Stimulated activated CD4-positive, alpha-beta T cell treated with anti-CD3 and anti-CD28 coated beads, Interleukin-15, amount 100 ng/mL, for 1 hour (primary cell): ENCODE measurements around the gene FOCAD.

Experiments
- DNase-seq, 2 donors: peaks; one replicate each; pipeline ENCODE4 v3.0.0-alpha.2; 2020; ENCODE audit warnings: low read depth in 1 of 2, low spot score in 1 of 2

The FOCAD gene

GRCh38 chr9:20728493-20729220 lies 44.6 kb downstream of the FOCAD start:
- no peak for DNase-seq

GRCh38 chr9:20729523-20729922 lies 45.5 kb downstream of the FOCAD start:
- no peak for DNase-seq

GRCh38 chr9:20732118-20732517 lies 48.1 kb downstream of the FOCAD start:
- DNase-seq, result no peak

- no peak for DNase-seq
These were observed 50.2 kb downstream of the FOCAD start for GRCh38 chr9:20734275-20734674.

GRCh38 chr9:20740304-20740703 lies 56.2 kb downstream of the FOCAD start:
- DNase-seq, result no peak

- DNase-seq, result no peak
These were observed 57.0 kb downstream of the FOCAD start for GRCh38 chr9:20740929-20741582.

- DNase-seq, result no peak
These were observed 58.8 kb downstream of the FOCAD start for GRCh38 chr9:20742833-20743232.

- no peak for DNase-seq
These were observed 60.1 kb downstream of the FOCAD start for GRCh38 chr9:20744036-20744630.

GRCh38 chr9:20746967-20747366 lies 62.9 kb downstream of the FOCAD start:
- no peak for DNase-seq

GRCh38 chr9:20749496-20750198 lies 65.6 kb downstream of the FOCAD start:
- DNase-seq, result no peak

- no peak for DNase-seq
These were observed 69.7 kb downstream of the FOCAD start for GRCh38 chr9:20753761-20754160.

- no peak for DNase-seq
These were observed 70.5 kb downstream of the FOCAD start for GRCh38 chr9:20754556-20754955.

- DNase-seq, result no peak
These were observed 76.3 kb downstream of the FOCAD start for GRCh38 chr9:20760246-20760891.

- no peak for DNase-seq
These were observed 86.9 kb downstream of the FOCAD start for GRCh38 chr9:20770947-20771346.

- DNase-seq, result no peak
These were observed 87.7 kb downstream of the FOCAD start for GRCh38 chr9:20771729-20772128.

- no peak for DNase-seq
These were observed 91.6 kb downstream of the FOCAD start for GRCh38 chr9:20775683-20776082.

GRCh38 chr9:20781092-20781491 lies 97.0 kb downstream of the FOCAD start:
- no peak for DNase-seq

GRCh38 chr9:20782289-20782688 lies 98.2 kb downstream of the FOCAD start:
- no peak for DNase-seq

- DNase-seq, result no peak
These were observed 99.3 kb downstream of the FOCAD start for GRCh38 chr9:20783057-20784038.

- DNase-seq, result no peak
These were observed 100.1 kb downstream of the FOCAD start for GRCh38 chr9:20784196-20784595.
